CD4-positive, alpha-beta T cell treated with Interleukin-6 at 100 ng/mL for 8 hours (primary cell): Measurements from ENCODE around the gene CDH6.

ENCODE experiments used
- DNase-seq: peaks from one replicate; pipeline ENCODE4 v3.0.0-alpha.2; 2020; ENCODE audit warnings: mixed read lengths, low spot score

CDH6 gene

DNA sequence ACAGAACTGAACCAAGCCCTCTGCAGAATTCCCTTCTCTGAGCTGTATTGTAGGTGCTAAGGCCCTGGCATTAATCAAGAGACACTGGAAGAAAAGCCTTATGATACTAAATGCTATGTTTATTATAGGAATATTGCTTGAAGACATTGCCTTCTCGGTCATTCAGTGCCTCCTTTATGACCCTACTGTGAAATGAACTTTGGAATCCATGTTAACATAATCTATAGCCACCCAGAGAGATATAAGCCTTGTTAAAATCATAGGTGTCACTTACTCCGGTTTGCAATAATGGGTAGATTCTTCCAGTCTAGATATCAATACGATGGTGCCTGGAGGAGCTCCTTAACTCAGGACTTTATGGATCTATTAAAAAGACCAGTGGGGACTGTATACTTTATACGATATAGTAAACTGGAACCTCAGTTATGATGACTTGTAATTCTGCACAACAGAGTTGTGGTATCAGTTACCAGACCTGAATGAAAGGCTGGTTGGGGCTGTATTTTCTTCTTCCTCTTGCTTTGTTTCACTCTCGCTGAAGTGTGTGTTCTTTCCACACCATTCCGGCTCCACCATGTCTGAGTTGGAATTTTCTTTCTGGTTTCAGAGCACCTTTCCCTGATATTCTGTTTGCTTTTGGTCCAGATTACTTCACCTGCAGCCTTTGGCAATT lies 183.9 kb downstream of the CDH6 start:
- no peak for DNase-seq

GRCh38 chr5:31378136-31378535 lies 184.7 kb downstream of the CDH6 start:
- DNase-seq: no peak
